Transverse colon (tissue), 4 donors: Measurements from ENCODE around the gene GBE1. TPM values are rescaled to one million over a fixed set of nuclear protein-coding genes. Genes with fewer than 3 reads are reported as not detected.

Experiments
- DNase-seq: peaks from one replicate; pipeline ENCODE4 v3.0.0-alpha.2; 2019
- H3K27ac ChIP-seq, 4 donors: fragments of 200-600 bp; sonication (generic); 2 replicates each; pipeline ENCODE4 v1.5.1; 2016 to 2018; ENCODE audit warnings: inconsistent platforms in 4 of 4
- H3K27me3 ChIP-seq: fragments of 200-600 bp; sonication (generic); 2 replicates; pipeline ENCODE4 v1.5.1; 2017; ENCODE audit warnings: inconsistent platforms
- H3K36me3 ChIP-seq, 4 donors: fragments of 200-600 bp; sonication (generic); 2 replicates each; pipeline ENCODE4 v1.5.1; 2017 to 2019; ENCODE audit warnings: inconsistent platforms in 4 of 4
- H3K4me1 ChIP-seq, 4 donors: fragments of 200-600 bp; sonication (generic); 2 replicates each; pipeline ENCODE4 v1.5.1; 2017 to 2020; ENCODE audit warnings: inconsistent platforms in 4 of 4
- H3K4me3 ChIP-seq, 4 donors: fragments of 200-600 bp; sonication (generic); 1 replicate in 1 of 4; 2 replicates in 3 of 4; pipeline versions ENCODE4 v1.5.1 to v1.6.1; 2017 to 2019; ENCODE audit warnings: inconsistent platforms in 4 of 4
- H3K9me3 ChIP-seq, 2 donors: fragments of 200-600 bp; sonication (generic); 2 replicates each; pipeline ENCODE4 v1.5.1; 2017 to 2019; ENCODE audit warnings: inconsistent platforms in 2 of 2
- EP300 ChIP-seq: sonication (generic); formaldehyde crosslinking; IDR thresholded peaks from one replicate; pipeline ENCODE4 v1.6.1; 2017; ENCODE audit warnings: antibody characterized with exemption, low read depth
- WGBS, 2 donors: methylation state at CpG; one replicate each; pipeline ENCODE4 v1.1.5; 2018; ENCODE audit warnings: low coverage in 1 of 2; 5-methylcytosine and 5-hydroxymethylcytosine counted together
- in situ Hi-C, 4 donors: fragments of 200-750 bp; cut with MboI; loops; one replicate each; pipeline versions ENCODE4 v1.15.0 to v1.15.1; 2017; ENCODE audit warnings: low sequenced_read_pairs in 3 of 4, low pct_ligation_motif_present in 1 of 4, low pct_unique_long_range_greater_than_20kb in 1 of 4
- intact Hi-C: fragments of 100-400 bp; cut with DNase I; formaldehyde crosslinking; loops from one replicate; pipeline ENCODE4 v1.15.1; 2023; ENCODE audit warnings: low total_unique reads
- small RNA-seq, 4 donors: library from RNA; depleted of rRNA; stranded (forward); fragments of <200 nt; gene quantifications; one replicate each; pipeline ENCODE3, GENCODE V24; 2016
- total RNA-seq, 4 donors: library from RNA; depleted of rRNA; stranded (reverse); fragments of >200 nt; gene quantifications; one replicate each; pipeline ENCODE4 v1.1.0, GENCODE V29; 2016
- TF ChIP-seq, protein P1 (sequence below), 5 experiments: fragments of 200-600 bp in 3 of 5; fragments of 450-650 bp in 2 of 5; sonication (generic) in 3 of 5; IDR thresholded peaks; 1 replicate in 2 of 5; 2 replicates in 3 of 5; pipeline ENCODE4 v1.5.1; 2016 to 2017; ENCODE audit warnings: antibody characterized with exemption in 5 of 5, inconsistent platforms in 3 of 5, mild to moderate bottlenecking in 2 of 5, moderate library complexity in 1 of 5

GBE1 gene
- total RNA-seq, 4 donors from 2014 or later = 3.0 to 24.3 (median 16.7) TPM

DNA sequence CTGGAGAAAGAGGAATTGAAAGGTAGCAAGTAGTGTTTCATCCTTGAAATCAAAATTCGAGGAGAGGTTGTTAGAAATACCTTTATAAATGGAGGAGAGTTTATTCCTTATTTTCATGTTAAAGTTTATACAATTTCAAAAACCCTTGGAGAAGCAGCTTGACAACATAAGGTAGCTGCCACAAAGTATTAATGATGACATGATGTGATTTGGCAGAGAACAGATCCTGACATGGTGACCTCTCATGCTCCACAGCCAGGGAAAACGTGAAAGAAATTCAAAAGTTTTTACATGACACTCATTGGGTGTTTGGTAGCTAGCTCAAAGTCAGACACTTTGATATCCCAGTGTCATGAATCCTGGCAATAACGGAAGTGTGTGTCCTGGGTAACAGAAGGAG, 320.8 kb downstream of the GBE1 start:
- Histone ChIP-seq H3K27me3 (no peaks in the 10 kb centered on the region), H3K4me1 (no peaks in the 10 kb centered on the region), H3K27ac (no peak overlapping the region), H3K9me3 (no peaks in the 10 kb centered on the region), H3K36me3 (no peaks in the 10 kb centered on the region), H3K4me3 (no peak overlapping the region)
- in situ Hi-C loops = no loop called here
- intact Hi-C loops = no loop called here
- 69 to 85% methylated on average over 3 of the region's 3 CpGs for WGBS, 2 donors
- TF ChIP-seq, protein P1, sequence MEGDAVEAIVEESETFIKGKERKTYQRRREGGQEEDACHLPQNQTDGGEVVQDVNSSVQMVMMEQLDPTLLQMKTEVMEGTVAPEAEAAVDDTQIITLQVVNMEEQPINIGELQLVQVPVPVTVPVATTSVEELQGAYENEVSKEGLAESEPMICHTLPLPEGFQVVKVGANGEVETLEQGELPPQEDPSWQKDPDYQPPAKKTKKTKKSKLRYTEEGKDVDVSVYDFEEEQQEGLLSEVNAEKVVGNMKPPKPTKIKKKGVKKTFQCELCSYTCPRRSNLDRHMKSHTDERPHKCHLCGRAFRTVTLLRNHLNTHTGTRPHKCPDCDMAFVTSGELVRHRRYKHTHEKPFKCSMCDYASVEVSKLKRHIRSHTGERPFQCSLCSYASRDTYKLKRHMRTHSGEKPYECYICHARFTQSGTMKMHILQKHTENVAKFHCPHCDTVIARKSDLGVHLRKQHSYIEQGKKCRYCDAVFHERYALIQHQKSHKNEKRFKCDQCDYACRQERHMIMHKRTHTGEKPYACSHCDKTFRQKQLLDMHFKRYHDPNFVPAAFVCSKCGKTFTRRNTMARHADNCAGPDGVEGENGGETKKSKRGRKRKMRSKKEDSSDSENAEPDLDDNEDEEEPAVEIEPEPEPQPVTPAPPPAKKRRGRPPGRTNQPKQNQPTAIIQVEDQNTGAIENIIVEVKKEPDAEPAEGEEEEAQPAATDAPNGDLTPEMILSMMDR (IDR thresholded peaks at IDR 0.05) = no peak
- no peak for TF ChIP-seq EP300
- DNase-seq = no peak

Small RNAs within 50 kb of the gene (small RNA-seq; reads per million reads assigned to genes)
- gene AC017015.1 = 0 reads per million in 4 donors
- 0 reads per million in 4 donors for gene RNU2-28P
